ENCODE measurements around the gene SLC38A3.

- no peak for TF ChIP-seq ZFX (IDR thresholded peaks at IDR 0.05; ENCODE audit: borderline replicate concordance)
- TF ChIP-seq, protein P1, sequence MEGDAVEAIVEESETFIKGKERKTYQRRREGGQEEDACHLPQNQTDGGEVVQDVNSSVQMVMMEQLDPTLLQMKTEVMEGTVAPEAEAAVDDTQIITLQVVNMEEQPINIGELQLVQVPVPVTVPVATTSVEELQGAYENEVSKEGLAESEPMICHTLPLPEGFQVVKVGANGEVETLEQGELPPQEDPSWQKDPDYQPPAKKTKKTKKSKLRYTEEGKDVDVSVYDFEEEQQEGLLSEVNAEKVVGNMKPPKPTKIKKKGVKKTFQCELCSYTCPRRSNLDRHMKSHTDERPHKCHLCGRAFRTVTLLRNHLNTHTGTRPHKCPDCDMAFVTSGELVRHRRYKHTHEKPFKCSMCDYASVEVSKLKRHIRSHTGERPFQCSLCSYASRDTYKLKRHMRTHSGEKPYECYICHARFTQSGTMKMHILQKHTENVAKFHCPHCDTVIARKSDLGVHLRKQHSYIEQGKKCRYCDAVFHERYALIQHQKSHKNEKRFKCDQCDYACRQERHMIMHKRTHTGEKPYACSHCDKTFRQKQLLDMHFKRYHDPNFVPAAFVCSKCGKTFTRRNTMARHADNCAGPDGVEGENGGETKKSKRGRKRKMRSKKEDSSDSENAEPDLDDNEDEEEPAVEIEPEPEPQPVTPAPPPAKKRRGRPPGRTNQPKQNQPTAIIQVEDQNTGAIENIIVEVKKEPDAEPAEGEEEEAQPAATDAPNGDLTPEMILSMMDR (IDR thresholded peaks at IDR 0.05), result no peak
Measured at GRCh38 chr3:50193286-50193685, 11.8 kb upstream of the SLC38A3 start.
